ENCODE data around the gene GTPBP8.

DNA sequence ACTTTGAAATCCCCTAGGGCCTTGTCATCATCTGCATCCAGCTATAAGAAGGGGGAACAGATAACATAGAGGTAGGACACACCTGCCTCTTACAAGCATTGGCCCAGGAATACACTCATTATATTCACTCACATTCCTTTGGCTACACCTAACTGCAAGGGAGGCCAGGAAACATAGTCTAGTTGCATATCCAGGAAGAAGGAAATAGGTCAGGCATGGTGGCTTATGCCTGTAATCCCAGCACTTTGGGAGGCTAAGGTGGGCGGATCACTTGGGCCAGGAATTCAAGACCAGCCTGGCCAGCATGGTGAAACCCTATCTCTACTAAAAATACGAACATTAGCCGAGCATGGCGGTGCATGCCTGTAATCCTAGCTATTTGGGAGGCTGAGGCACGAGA lies 48.8 kb downstream of the GTPBP8 start:
- no peak for TF ChIP-seq EZH2 (IDR thresholded peaks at IDR 0.05; ENCODE audit: borderline replicate concordance, low read length)
- TF ChIP-seq, protein P1, sequence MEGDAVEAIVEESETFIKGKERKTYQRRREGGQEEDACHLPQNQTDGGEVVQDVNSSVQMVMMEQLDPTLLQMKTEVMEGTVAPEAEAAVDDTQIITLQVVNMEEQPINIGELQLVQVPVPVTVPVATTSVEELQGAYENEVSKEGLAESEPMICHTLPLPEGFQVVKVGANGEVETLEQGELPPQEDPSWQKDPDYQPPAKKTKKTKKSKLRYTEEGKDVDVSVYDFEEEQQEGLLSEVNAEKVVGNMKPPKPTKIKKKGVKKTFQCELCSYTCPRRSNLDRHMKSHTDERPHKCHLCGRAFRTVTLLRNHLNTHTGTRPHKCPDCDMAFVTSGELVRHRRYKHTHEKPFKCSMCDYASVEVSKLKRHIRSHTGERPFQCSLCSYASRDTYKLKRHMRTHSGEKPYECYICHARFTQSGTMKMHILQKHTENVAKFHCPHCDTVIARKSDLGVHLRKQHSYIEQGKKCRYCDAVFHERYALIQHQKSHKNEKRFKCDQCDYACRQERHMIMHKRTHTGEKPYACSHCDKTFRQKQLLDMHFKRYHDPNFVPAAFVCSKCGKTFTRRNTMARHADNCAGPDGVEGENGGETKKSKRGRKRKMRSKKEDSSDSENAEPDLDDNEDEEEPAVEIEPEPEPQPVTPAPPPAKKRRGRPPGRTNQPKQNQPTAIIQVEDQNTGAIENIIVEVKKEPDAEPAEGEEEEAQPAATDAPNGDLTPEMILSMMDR (IDR thresholded peaks at IDR 0.05; ENCODE audit: low read length): no peak

All from OCI-LY1 (cell line).